HepG2 (cell line): ENCODE results near the gene MDM4. TPM values are rescaled to one million over a fixed set of nuclear protein-coding genes. Genes with fewer than 3 reads are reported as not detected.
A peak's percentile ranks its signal among the peaks of the same experiment; 100 is the strongest.

Experiments
- HMG20A ChIP-seq: IDR thresholded peaks from 2 replicates; pipeline ENCODE4 v1.6.1; 2016; ENCODE audit warnings: borderline replicate concordance
- MYNN ChIP-seq: sonication (generic); formaldehyde crosslinking; IDR thresholded peaks from 2 replicates; pipeline ENCODE4 v1.4.0; 2020; ENCODE audit warnings: mild to moderate bottlenecking, low read depth, missing genetic modification reagents
- SAFB2 ChIP-seq: sonication (generic); formaldehyde crosslinking; IDR thresholded peaks from 2 replicates; pipeline ENCODE4 v1.5.1; 2020; ENCODE audit warnings: missing genetic modification reagents, low read depth, mild to moderate bottlenecking, borderline replicate concordance
- SMAD1 ChIP-seq: sonication (generic); formaldehyde crosslinking; IDR thresholded peaks from 2 replicates; pipeline ENCODE4 v1.4.0; 2020; ENCODE audit warnings: missing genetic modification reagents, low read depth, mild to moderate bottlenecking, borderline replicate concordance
- TARDBP ChIP-seq: sonication (generic); formaldehyde crosslinking; IDR thresholded peaks from 2 replicates; pipeline ENCODE4 v1.8.0; 2022; ENCODE audit warnings: mild to moderate bottlenecking, missing genetic modification reagents
- YEATS4 ChIP-seq: sonication (generic); formaldehyde crosslinking; IDR thresholded peaks from 2 replicates; pipeline ENCODE4 v1.4.0; 2020; ENCODE audit warnings: missing genetic modification reagents, borderline replicate concordance
- ZNF253 ChIP-seq: sonication (generic); formaldehyde crosslinking; IDR thresholded peaks from 2 replicates; pipeline ENCODE4 v1.8.0; 2022; ENCODE audit warnings: mild to moderate bottlenecking, missing genetic modification reagents, borderline replicate concordance
- ZNF280D ChIP-seq: sonication (generic); formaldehyde crosslinking; IDR thresholded peaks from 2 replicates; pipeline ENCODE4 v1.5.1; 2020; ENCODE audit warnings: mild to moderate bottlenecking, missing genetic modification reagents
- ZNF605 ChIP-seq: sonication (generic); formaldehyde crosslinking; IDR thresholded peaks from 2 replicates; pipeline ENCODE4 v1.8.0; 2022; ENCODE audit warnings: mild to moderate bottlenecking, missing genetic modification reagents
- ZNF878 ChIP-seq: sonication (generic); formaldehyde crosslinking; IDR thresholded peaks from 2 replicates; pipeline ENCODE4 v1.8.1; 2023; ENCODE audit warnings: mild to moderate bottlenecking, missing genetic modification reagents, moderate library complexity
- polyA plus RNA-seq, 8 experiments: library from polyadenylated mRNA; depleted of rRNA in 3 of 8; stranded (reverse) in 7 of 8; unstranded in 1 of 8; fragments of >200 nt; fragmentation: Illumina TruSeq in 4 of 8; extraction: Trizol in 4 of 8; gene quantifications; 2 replicates each; pipeline versions ENCODE4 v1.2.1 to v1.2.3, GENCODE V29; 2011 to 2016; ENCODE audit warnings: low read depth in 4 of 8, missing spikeins in 1 of 8, mixed read lengths in 1 of 8; ENCODE audit not compliant: insufficient read depth in 1 of 8
- total RNA-seq, 5 experiments: library from RNA; depleted of rRNA; stranded (reverse); fragments of >200 nt; fragmentation: Illumina TruSeq; extraction: Trizol; gene quantifications; 2 replicates each; pipeline ENCODE4 v1.2.3, GENCODE V29; 2016; ENCODE audit warnings: low read depth in 1 of 5
- TF ChIP-seq, protein P1 (sequence below): sonication (generic); formaldehyde crosslinking; IDR thresholded peaks from 2 replicates; pipeline ENCODE4 v1.4.0; 2020; ENCODE audit warnings: mild to moderate bottlenecking, low read depth, missing genetic modification reagents
- TF ChIP-seq, protein P2 (sequence below): IDR thresholded peaks from 2 replicates; pipeline ENCODE4 v1.6.1; 2012; ENCODE audit warnings: low read length, improper control_type of control experiment
- TF ChIP-seq, protein P3 (sequence below): sonication (generic); formaldehyde crosslinking; IDR thresholded peaks from 2 replicates; pipeline ENCODE4 v1.4.0; 2020; ENCODE audit warnings: missing genetic modification reagents, borderline replicate concordance
- TF ChIP-seq, protein P4 (sequence below): sonication (generic); formaldehyde crosslinking; IDR thresholded peaks from 2 replicates; pipeline ENCODE4 v1.4.0; 2020; ENCODE audit warnings: missing genetic modification reagents

MDM4 gene
- total and polyA plus RNA-seq, 2 of the 13 experiments (the other 11 are each of a cell fraction or from before 2014, with no cell fraction given): 14.9 to 19.0 TPM

DNA sequence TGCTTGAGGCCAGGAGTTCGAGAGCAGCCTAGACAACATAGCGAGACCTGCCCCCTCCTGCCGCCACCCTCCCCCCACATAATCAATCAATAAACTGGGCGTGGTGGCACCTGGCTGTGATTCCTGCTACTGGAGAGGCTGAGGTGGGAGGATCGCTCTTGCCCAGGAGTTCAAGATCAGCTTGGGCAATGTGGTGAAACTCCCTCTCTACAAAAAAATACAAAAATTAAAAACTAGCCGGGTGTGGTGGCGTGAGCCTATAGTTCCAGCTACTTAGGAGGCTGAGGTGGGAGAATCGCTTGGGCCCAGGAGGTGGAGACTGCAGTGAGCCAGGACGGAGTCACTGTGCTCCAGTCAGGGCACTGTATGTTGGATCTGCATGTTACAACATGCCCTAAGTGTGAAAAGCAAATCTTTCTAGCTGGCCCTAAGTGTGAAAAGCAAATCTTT is 7.0 kb upstream of the MDM4 start (continued):
- TF ChIP-seq, protein P1, sequence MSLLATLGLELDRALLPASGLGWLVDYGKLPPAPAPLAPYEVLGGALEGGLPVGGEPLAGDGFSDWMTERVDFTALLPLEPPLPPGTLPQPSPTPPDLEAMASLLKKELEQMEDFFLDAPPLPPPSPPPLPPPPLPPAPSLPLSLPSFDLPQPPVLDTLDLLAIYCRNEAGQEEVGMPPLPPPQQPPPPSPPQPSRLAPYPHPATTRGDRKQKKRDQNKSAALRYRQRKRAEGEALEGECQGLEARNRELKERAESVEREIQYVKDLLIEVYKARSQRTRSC (CRISPR knock-in tag): no peak
- TF ChIP-seq, protein P2, sequence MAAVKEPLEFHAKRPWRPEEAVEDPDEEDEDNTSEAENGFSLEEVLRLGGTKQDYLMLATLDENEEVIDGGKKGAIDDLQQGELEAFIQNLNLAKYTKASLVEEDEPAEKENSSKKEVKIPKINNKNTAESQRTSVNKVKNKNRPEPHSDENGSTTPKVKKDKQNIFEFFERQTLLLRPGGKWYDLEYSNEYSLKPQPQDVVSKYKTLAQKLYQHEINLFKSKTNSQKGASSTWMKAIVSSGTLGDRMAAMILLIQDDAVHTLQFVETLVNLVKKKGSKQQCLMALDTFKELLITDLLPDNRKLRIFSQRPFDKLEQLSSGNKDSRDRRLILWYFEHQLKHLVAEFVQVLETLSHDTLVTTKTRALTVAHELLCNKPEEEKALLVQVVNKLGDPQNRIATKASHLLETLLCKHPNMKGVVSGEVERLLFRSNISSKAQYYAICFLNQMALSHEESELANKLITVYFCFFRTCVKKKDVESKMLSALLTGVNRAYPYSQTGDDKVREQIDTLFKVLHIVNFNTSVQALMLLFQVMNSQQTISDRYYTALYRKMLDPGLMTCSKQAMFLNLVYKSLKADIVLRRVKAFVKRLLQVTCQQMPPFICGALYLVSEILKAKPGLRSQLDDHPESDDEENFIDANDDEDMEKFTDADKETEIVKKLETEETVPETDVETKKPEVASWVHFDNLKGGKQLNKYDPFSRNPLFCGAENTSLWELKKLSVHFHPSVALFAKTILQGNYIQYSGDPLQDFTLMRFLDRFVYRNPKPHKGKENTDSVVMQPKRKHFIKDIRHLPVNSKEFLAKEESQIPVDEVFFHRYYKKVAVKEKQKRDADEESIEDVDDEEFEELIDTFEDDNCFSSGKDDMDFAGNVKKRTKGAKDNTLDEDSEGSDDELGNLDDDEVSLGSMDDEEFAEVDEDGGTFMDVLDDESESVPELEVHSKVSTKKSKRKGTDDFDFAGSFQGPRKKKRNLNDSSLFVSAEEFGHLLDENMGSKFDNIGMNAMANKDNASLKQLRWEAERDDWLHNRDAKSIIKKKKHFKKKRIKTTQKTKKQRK: no peak
- no peak for TF ChIP-seq ZNF878
- TF ChIP-seq ZNF253: no peak
- no peak for TF ChIP-seq TARDBP (CRISPR knock-in tag)
- peak; percentile 46; the same call in 1 of the 2 replicates for TF ChIP-seq HMG20A (CRISPR knock-in tag)
- no peak for TF ChIP-seq MYNN (CRISPR knock-in tag)
- TF ChIP-seq, protein P3, sequence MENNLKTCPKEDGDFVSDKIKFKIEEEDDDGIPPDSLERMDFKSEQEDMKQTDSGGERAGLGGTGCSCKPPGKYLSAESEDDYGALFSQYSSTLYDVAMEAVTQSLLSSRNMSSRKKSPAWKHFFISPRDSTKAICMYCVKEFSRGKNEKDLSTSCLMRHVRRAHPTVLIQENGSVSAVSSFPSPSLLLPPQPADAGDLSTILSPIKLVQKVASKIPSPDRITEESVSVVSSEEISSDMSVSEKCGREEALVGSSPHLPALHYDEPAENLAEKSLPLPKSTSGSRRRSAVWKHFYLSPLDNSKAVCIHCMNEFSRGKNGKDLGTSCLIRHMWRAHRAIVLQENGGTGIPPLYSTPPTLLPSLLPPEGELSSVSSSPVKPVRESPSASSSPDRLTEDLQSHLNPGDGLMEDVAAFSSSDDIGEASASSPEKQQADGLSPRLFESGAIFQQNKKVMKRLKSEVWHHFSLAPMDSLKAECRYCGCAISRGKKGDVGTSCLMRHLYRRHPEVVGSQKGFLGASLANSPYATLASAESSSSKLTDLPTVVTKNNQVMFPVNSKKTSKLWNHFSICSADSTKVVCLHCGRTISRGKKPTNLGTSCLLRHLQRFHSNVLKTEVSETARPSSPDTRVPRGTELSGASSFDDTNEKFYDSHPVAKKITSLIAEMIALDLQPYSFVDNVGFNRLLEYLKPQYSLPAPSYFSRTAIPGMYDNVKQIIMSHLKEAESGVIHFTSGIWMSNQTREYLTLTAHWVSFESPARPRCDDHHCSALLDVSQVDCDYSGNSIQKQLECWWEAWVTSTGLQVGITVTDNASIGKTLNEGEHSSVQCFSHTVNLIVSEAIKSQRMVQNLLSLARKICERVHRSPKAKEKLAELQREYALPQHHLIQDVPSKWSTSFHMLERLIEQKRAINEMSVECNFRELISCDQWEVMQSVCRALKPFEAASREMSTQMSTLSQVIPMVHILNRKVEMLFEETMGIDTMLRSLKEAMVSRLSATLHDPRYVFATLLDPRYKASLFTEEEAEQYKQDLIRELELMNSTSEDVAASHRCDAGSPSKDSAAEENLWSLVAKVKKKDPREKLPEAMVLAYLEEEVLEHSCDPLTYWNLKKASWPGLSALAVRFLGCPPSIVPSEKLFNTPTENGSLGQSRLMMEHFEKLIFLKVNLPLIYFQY (CRISPR knock-in tag): no peak
- TF ChIP-seq SMAD1 (CRISPR knock-in tag): no peak
- TF ChIP-seq ZNF280D (CRISPR knock-in tag): peak; percentile 82; the same call in 1 of the 2 replicates
- no peak for TF ChIP-seq ZNF605 (CRISPR knock-in tag)
- TF ChIP-seq YEATS4 (CRISPR knock-in tag): no peak
- no peak for TF ChIP-seq SAFB2 (CRISPR knock-in tag)
- TF ChIP-seq, protein P4, sequence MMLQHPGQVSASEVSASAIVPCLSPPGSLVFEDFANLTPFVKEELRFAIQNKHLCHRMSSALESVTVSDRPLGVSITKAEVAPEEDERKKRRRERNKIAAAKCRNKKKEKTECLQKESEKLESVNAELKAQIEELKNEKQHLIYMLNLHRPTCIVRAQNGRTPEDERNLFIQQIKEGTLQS (CRISPR knock-in tag): no peak
